ENCODE measurements around the gene OR7C1.
"Not testable (repeated sequence)": the region's sequence is repeated elsewhere in the genome, so short reads cannot be mapped to it uniquely, and the experiment has no call there.

Gene OR7C1

DNA sequence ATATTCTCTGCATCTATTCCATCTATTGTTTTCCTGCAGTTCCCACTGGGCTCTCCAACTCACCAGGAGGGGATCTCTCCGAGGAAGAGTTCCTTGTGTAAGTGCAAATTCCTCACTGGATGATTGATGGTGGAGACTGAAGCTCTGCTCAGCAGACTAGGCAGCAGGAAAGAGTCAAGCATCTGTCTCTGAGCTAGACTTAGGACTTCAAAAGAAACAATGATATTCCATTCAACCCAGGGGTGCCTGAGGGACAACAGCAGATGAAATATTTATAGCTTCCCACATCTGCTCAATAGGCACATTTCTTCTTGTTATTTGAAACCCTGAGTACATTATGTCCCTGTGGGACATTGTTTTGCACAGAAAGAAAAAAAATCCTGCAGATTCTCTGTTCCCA is at the start of gene OR7C1, which contains the start of gene OR7A5:
OR7C1 (minus strand) TSS at position 175 of the 400 bp plus-strand sequence. CDS start 35,049 bp downstream, outside the sequence.
OR7A5 (minus strand) TSS at position 175 of the 400 bp plus-strand sequence. CDS start 6,944 bp downstream, outside the sequence.
- no peak for DNase-seq

DNA sequence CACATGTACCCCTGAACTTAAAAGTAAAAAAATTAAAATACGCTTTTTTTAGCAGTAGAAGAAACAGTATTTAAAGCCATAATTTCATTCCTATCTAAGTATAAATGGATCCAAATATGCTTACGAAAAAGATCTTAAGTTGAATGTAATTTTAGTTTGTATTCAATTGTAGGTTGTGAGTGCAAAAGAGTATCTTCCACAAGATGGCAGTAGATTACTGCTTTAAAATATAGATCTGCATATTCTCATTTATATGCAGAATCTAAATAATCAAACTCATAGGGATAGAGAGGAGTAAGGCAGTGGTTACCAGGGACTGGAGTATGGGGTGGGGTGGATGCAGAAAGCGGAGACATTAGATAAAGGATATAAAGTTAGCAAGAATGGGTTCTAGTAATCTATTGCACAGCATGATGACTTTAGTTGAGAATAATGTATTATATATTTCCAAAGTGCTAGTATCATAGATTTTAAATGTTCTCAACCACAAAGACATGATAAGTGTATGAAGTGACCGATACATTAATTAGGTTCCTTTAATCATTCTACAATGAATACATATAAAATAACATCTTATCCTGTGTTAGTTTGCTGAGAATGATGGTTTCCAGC is 36.7 kb upstream of the OR7C1 start:
- DNase-seq: no peak

DNA sequence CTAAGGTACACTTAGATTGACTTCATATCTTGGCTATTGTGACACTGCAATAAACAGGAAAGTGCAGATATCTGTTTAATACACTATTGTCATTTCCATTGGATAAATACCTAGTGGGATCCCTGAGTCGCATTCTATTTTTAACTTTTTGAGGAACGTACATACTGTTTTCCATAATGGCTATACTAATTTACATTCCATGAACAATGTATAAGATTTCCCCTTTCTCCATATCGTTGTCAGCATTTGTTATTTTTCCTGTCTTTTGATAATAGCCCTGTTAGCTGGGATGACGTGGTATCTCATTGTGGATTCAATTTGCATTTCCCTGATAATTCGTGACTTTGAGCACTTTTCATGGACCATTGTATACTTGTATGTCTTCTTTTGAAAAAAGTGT is 33.5 kb upstream of the OR7C1 start:
- DNase-seq: no peak

DNA sequence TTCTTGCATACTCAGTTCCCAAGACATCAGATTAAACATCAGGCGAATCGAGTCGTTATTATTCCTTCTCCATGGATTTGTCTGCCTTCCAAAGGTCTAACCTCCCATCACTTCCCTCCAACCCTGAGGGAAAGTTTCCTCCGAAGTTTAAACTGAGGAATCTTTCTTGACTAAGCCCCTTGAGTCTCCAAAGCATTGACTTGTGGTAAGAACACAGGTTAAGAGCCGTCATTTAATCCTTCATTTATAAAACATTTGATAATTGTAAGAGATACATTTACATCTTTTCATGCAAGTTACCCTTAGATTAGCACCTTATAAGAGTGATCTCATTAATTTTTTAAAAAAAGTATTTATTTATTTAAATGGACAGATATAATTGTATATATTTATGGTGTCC is 13.8 kb upstream of the OR7C1 start, which contains the start of gene OR7A10:
OR7A10 (minus strand) TSS at position 101 of the 400 bp plus-strand sequence. CDS start 7,045 bp downstream, outside the sequence.
- no peak for DNase-seq

DNA sequence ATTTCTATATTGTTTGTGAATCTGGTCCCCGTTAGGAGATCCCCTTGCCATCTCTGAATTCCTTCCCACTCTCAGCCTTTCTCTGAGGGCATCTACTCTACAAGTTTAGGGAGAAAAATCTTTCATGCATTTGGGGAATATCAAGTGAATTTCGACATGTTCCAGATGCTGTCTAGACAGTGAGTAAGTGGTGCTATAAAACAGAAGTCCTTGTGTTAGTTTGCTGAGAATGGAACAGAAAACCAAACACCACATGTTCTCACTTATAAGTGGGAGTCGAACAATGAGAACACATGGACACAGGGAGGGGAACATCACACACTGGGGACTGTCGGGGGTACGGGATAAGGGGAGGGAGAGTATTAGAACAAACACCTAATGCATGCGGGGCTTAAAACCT is 8.6 kb upstream of the OR7C1 start:
- DNase-seq: no peak

DNA sequence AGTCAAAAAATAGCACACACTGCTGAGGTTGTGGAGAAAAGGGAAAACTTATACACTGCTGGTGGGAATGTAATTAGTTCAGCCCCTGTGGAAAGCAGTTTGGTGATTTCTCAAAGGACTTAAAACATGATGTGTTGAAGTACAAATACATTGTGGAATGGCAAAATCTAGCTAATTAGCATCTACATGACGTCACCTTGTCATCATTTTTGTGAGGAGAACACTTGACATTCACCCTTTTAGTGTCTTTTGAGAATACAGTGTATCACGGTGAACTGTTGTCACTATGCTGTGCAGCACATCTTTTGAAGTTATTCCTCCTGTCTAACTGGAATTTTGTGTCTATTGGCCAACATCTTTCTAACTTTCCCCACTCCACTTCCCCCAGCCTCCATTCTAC is 8.2 kb upstream of the OR7C1 start:
- DNase-seq: no peak

DNA sequence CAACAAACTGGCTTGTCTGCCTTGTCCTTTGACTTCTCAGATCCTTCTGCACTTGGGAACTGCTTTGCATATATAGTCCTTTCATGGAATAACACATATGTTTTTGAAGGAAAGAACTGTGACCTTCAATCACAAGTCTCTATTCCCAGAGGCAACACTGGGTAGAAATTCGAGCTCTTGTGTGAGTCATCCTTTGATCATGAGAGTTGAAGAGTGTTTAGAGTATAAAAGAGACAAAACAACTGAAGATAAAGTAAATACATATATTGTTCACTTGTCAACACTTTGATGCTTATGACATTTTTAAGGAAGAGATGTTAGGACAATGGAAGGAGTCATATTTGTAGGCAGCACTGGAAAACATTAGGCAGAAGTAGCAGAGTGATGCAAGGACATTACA is 5.2 kb upstream of the OR7C1 start:
- DNase-seq: no peak

DNA sequence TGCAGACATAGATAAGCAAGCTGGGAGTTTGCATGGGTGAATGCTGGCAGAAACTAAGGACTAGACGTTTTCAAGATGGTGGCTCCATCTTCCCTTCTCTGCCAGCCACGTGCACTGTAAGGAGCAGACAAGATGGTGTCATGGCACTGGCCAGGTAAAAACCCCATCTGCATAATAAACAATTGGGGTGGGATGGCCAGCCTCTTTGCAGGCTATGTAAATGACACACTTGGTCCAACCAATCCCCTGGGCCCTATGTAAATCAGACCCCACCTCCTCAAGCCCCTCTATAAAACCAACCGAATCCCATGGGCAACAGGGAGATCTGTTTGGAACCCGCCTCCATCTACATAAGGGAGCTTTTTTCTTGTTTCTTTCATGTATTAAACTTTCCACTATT is 2.4 kb upstream of the OR7C1 start:
- DNase-seq: no peak

DNA sequence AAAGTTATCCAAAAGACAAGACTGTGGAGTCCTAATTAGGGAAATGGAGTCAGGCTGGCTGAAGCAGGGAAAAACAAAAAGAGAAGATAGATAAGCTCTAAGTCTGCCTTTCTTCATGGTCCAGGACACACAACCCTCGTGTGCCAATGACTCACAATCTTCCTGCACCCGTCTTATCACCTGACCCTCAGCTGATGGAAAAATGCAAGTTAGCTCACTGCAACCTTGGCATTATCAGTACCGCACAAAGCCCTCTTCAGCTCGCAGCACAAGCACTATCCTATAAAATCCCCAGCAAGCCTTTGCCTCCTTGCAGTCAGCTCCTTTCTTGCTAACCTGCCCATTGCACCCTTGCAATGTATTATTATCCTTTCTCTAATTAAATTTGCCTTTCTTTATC is 4.3 kb downstream of the OR7C1 start:
- no peak for DNase-seq

DNA sequence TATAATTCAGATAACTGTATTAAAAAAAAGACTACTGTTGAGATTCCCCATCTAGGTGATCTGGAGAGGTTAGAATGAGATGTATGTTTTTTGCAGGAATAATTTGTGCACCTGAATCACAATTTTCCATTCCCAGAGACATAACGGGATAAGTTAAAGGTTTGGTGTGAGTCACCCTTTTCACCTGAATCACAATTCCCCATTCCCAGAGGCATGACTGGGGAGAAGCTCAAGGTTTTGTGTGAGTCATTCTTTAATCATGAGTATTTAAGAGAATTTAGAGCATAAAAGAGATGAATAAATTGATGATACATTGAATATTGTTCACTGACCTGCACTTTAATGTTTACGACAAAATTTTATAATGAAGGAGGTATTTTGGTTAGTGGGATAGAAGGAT is 9.0 kb downstream of the OR7C1 start:
- no peak for DNase-seq

DNA sequence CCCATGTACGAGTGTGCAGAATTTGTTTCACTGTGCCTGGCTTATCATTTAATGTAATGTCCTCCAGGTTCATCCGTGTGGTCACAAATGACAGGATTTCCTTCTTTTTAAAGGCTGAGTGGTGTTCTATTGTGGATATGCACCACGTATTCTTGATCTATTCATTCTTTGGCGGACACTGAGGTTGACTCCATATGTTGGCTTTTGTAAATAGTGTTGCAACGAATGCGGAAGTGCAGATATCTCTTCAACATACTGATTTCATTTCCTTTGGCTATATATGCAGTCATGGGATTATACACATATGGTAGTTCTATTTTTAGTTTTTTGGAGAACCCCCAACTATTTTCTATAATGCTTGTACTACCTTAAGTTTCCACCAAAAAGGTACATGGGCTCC is 13.0 kb downstream of the OR7C1 start:
- no peak for DNase-seq

DNA sequence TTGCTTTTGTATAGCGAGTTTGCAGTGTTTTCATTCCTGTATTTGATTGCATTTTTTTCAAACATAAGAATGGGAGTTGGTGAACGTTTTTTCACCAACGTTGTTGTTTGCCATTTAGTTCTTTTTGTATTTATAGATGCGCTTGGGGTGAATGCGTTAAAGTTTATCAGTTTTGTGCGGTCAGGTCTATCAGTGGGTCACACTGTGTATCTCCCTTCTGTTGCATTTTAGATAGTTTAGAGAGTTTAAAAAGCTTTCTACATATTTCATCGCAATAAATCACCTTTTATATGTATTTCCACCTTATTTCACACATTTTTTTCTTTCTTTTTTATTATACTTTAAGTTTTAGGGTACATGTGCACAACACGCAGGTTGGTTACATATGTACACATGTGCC is 16.4 kb downstream of the OR7C1 start:
- no peak for DNase-seq

DNA sequence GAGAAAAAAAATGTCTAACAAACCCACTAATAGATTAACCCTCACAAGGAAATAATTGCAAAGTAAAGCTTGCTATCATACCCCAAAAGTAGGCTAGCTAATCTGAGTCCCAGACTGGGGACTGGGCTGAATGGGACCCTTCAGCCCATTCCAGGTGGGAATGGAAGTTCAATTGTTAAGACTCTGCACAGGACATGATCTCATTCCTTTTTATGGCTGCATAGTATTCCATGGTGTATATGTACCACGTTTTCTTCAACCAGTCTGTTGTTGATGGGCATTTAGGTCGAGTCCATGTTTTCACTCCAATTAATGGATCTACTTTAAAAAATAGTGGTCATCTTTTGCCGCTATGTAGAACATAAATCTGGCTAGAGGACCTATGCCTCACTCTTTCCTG is 17.9 kb downstream of the OR7C1 start:
- no peak for DNase-seq

DNA sequence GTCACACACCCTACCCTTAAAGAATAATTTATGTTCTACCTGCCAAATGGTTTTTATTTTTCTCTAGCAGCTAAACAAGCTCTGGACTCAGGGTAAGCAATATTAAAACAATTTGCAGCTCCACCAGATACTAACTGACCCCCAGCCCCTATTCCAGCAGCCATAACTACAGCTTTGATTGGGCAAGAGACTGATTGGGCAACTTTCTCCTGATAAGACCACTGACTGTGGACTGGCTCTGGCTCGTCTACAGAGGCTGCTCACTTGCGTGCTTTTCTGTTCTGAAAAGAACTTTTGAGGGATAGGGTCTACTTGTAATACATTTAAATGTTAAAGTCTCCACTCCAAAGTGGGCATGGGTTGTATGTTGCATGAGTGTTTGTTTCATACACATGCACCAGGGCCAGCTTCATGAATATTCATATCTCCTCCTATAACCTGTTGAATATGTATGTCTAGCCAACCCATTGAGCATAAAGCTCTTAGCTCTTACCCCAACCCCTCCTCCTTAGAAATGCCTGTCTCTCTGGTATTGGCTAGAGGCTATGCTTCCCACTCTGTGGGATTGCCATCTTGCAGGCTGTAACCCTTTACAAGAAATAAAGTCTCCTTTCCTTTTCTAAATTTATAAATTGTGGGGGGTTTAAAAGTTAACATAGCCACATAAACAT is 19.9 kb downstream of the OR7C1 start:
- DNase-seq: no peak

DNA sequence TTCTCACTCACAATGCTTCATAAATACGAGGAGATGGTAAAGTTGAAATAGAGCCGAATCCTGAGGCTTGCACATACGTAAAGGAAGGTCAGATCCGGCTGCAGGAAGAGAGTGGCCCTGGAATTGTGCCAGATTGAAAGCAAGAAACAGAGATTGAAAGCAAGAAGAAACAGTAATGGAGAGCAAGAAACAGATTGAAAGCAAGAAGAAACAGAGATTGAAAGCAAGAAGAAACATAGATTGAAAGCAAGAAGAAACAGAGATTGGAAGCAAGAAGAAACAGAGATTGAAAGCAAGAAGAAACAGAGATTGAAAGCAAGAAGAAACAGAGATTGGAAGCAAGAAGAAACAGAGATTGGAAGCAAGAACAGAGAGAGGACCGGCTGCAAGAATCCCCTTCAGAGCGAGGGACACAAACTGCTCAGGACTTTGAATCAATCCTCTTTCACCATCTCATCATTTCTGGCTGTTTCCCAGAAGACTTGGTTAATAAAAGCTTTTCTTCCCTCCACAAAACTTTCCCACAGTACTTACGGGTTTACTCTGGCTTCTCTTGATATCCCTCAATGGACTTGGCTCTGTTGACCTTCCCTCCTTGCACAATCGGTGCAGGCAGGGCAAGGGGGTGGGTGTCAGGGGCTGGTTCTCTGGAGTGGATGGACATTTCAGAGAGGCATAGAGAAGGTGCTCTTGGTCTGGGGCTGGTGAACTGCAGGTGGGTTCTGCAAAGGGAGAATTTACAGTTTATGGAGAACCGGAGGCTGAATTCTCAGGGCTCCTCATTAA is 25.5 kb downstream of the OR7C1 start:
- DNase-seq: no peak

DNA sequence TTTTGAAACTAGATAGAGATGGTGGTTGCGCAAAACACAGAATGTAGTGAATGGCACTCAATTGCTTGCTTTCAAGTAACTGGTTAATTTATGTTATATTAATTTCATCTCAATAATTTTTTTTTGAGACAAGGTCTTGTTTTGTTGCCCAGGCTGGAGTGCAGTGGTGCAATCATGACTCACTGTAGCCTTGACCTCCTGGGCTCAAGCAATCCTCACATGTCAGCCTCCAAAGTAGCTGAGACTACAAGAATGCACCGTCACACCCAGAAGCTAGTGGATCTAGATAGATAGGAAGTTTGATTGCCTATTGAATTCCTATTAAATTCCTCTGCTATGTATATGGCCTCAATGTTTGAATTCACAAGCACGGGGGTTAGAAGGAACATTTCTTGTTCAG is 30.2 kb downstream of the OR7C1 start:
- DNase-seq: no peak

DNA sequence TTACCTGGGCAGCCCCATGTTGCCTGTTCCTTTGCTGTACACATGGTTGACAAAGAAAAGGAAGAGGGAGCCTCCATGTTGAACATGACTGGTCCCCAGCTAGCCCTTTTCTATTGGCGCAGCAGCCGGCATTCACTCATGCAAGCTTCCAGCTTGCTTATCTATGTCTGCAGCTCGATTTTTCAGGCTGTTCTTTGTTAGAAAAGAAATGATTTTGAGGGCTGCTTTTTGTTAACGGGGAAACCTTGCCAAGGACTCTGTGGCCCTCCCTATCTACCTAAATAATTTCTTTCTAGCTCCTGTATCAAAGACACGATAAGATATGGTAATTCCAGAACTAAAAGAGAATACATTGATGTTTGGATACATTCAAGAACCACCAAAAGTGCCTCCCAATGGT is 36.2 kb downstream of the OR7C1 start:
- no peak for DNase-seq

DNA sequence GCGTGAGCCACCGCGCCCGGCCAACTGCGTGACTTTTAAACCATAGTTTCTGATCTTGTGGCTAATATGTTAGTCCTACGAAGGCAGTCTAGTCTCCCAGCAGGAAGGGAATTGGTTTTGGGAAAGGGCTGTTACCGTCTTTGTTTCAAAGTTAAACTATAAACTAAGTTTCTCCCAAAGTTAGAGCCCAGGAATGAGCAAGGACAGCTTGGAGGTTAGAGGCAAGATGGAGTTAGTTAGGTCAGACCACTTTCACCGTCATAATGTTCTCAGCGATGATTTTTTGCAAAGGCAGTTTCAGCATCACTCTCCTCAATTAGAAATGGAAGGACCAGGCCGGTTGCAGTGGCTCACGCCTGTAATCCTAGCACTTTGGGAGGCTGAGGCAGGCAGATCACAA is 39.0 kb downstream of the OR7C1 start:
- no peak for DNase-seq

DNA sequence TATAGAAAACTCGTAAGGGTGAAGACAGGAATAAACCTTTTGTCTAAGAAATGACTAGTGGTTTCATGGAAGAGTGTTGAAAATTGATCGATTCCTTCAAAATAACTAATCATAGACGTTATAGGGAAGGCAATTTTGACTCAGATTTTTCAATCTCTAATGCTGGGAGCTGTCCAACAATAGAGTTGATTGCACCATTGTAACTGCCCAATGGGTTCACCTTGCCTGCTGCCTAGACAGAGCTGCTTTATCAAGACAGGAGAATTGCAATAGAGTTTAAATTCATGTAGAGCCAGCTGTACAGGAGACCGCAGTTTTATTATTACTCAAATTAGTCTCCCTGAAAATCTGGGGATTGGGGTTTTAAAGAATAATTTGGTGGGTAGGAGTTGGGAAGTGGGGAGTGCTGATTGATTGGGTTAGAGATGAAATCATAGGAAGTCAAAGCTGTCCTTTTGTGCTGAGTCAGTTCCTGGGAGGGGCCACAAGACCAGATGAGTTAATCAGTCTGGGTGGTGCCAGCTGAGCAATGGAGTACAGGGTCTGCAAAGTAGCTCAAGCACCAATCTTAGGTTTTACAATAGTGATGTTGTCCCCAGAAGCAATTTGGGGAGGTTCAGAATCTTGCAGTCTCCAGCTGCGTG is 39.8 kb downstream of the OR7C1 start:
- DNase-seq: no peak

DNA sequence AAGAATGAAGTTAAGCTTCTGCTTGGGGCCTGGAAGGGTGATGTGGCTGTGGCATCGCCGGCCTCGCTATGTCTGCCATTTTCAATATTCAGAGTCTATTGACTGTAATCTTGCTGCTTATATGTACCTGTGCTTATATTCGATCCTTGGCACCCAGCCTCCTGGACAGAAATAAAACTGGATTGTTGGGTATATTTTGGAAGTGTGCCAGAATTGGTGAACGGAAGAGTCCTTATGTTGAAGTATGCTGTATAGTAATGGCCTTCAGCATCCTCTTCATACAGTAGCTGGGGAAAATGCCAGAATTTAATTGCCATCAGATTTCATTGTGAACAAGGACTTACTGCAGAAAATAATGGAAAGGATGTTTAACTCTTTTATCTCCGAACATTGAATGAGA is 42.7 kb downstream of the OR7C1 start:
- DNase-seq: not testable (repeated sequence)

DNA sequence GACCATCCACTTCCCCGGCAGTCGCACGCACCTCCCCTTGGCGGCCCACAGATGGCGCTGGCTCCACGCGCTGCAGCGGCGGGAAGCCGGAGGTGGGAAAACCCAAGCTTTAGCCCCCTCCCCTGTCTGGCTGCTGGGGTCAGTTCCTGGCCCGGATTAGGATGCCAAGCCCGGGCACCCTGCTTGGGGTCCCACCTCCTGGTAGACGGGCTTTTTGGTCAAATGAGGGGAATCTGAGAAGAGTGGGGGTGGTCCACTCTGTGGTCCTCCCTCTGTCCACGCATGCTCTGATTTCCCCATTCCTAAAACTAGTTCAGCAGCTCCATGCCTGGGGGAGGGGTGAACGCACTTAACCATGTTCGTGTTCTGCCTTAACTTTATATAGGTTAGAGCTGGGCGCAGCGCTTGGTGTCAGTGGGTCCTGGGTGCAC is 48.5 kb downstream of the OR7C1 start:
- no peak for DNase-seq

DNA sequence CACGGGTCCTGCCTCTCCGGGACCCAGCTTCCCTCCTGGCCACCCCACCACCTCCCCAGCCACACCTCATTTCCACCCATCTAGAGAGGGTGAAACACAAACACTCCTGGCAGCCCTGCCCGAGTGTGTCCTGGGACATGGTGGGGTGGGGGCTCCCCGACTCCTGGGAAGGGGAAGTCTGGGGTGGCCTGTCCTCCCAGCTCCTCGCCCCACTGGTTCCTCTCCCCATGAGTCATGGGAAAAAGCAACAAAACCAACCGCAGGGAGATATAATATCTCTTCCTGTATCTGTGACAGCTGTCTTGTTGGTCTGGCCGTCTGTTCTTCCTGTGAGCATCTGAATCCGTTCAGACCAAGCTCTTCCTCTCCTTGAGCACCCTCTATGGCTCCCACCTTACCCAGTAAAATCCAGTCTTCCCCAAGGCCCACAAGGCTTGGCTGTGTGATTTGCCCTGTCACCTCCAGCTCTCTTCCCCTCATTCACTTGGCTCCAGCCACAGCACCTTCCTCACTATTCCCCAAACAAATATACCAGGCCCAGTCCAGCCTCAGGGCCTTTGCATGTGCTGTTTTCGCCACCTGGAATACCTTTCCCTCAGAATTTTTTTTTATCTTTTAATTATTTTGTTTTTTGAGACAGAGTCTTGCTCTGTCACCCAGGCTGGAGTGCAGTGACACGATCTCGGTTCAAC is 49.7 kb downstream of the OR7C1 start:
- not testable (repeated sequence) for DNase-seq

DNA sequence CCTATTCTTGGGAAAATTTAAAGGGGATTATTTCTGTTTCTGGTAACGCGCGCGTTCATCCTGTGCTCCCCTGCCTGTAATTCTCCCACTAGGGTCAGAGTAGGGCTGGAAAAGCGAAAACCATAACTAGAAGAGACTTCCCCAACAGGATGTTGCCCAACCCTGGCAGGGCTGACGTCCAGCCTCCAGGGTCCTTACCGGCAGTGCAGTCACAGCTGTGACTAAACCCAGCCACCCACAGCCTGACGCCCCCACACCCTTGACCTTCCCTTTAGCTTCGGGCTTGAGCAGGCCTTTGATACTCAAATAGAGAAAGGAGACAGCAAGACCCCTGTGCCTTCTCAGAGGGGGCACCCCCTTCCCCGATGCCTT is 50.3 kb downstream of the OR7C1 start:
- not testable (repeated sequence) for DNase-seq
